HepG2 (cell line): Measurements from ENCODE around the gene SIAH1. TPM values are rescaled to one million over a fixed set of nuclear protein-coding genes. Genes with fewer than 3 reads are reported as not detected.

Experiments
- AGO1 ChIP-seq: fragments of 200-400 bp; formaldehyde crosslinking; IDR thresholded peaks from 2 replicates; pipeline ENCODE4 v1.6.1; 2017; ENCODE audit warnings: mild to moderate bottlenecking, low read depth, low read length, moderate library complexity; ENCODE audit not compliant: poor library complexity, severe bottlenecking
- FOXK2 ChIP-seq: fragments of 450-650 bp; IDR thresholded peaks from 2 replicates; pipeline ENCODE4 v1.6.1; 2016
- GLI4 ChIP-seq: sonication (generic); formaldehyde crosslinking; IDR thresholded peaks from 2 replicates; pipeline ENCODE4 v1.5.1; 2020; ENCODE audit warnings: missing genetic modification reagents, mild to moderate bottlenecking, moderate library complexity, borderline replicate concordance
- KDM5A ChIP-seq: fragments of 200-600 bp; sonication (generic); IDR thresholded peaks from 2 replicates; pipeline ENCODE4 v1.7.0; 2018; ENCODE audit warnings: antibody characterized with exemption, mild to moderate bottlenecking, low read length, borderline replicate concordance
- MED1 ChIP-seq: sonication (generic); formaldehyde crosslinking; IDR thresholded peaks from 2 replicates; pipeline ENCODE4 v1.4.0; 2020; ENCODE audit warnings: missing genetic modification reagents
- POGK ChIP-seq: sonication (generic); formaldehyde crosslinking; conservative IDR thresholded peaks from 2 replicates; pipeline ENCODE4 v1.8.0; 2022; ENCODE audit warnings: mild to moderate bottlenecking, moderate library complexity, missing genetic modification reagents
- RAD51 ChIP-seq: fragments of 450-650 bp; IDR thresholded peaks from 2 replicates; pipeline ENCODE4 v1.6.1; 2016; ENCODE audit warnings: borderline replicate concordance
- RBM39 ChIP-seq: fragments of 200-400 bp; formaldehyde crosslinking; IDR thresholded peaks from one replicate; pipeline ENCODE4 v1.6.1; 2018; ENCODE audit warnings: antibody characterized with exemption, mild to moderate bottlenecking, low read depth, low read length; ENCODE audit not compliant: poor library complexity, severe bottlenecking
- SOX6 ChIP-seq, 2 experiments: fragments of 450-650 bp in 1 of 2; sonication (generic) in 1 of 2; formaldehyde crosslinking in 1 of 2; IDR thresholded peaks; 2 replicates each; pipeline versions ENCODE4 v1.4.0 to v1.6.1; 2017 to 2020; ENCODE audit warnings: antibody characterized with exemption in 1 of 2, mild to moderate bottlenecking in 1 of 2, missing genetic modification reagents in 1 of 2
- TBX3 ChIP-seq: fragments of 450-650 bp; IDR thresholded peaks from 2 replicates; pipeline ENCODE4 v1.6.1; 2017; ENCODE audit warnings: antibody characterized with exemption, mild to moderate bottlenecking, inconsistent platforms, borderline replicate concordance
- ZNF225 ChIP-seq: sonication (generic); formaldehyde crosslinking; IDR thresholded peaks from 2 replicates; pipeline ENCODE4 v1.4.0; 2020; ENCODE audit warnings: mild to moderate bottlenecking, missing genetic modification reagents
- ZNF431 ChIP-seq: sonication (generic); formaldehyde crosslinking; IDR thresholded peaks from 2 replicates; pipeline ENCODE4 v1.9.0; 2022; ENCODE audit warnings: missing genetic modification reagents, low read depth, mild to moderate bottlenecking, borderline replicate concordance
- ZNF550 ChIP-seq: sonication (generic); formaldehyde crosslinking; IDR thresholded peaks from 2 replicates; pipeline ENCODE4 v1.4.0; 2020; ENCODE audit warnings: mild to moderate bottlenecking, missing genetic modification reagents, borderline replicate concordance
- ZNF746 ChIP-seq: sonication (generic); formaldehyde crosslinking; IDR thresholded peaks from 2 replicates; pipeline ENCODE4 v1.8.0; 2022; ENCODE audit warnings: mild to moderate bottlenecking, missing genetic modification reagents
- ZNF772 ChIP-seq: sonication (generic); formaldehyde crosslinking; IDR thresholded peaks from 2 replicates; pipeline ENCODE4 v1.5.0; 2020; ENCODE audit warnings: mild to moderate bottlenecking, missing genetic modification reagents
- ZNF777 ChIP-seq: sonication (generic); formaldehyde crosslinking; IDR thresholded peaks from 2 replicates; pipeline ENCODE4 v1.4.0; 2020; ENCODE audit warnings: missing genetic modification reagents
- ZNF879 ChIP-seq: sonication (generic); formaldehyde crosslinking; IDR thresholded peaks from 2 replicates; pipeline ENCODE4 v1.8.1; 2023; ENCODE audit warnings: missing genetic modification reagents
- polyA plus RNA-seq, 8 experiments: library from polyadenylated mRNA; depleted of rRNA in 3 of 8; stranded (reverse) in 7 of 8; unstranded in 1 of 8; fragments of >200 nt; fragmentation: Illumina TruSeq in 4 of 8; extraction: Trizol in 4 of 8; gene quantifications; 2 replicates each; pipeline versions ENCODE4 v1.2.1 to v1.2.3, GENCODE V29; 2011 to 2016; ENCODE audit warnings: low read depth in 4 of 8, missing spikeins in 1 of 8, mixed read lengths in 1 of 8; ENCODE audit not compliant: insufficient read depth in 1 of 8
- total RNA-seq, 5 experiments: library from RNA; depleted of rRNA; stranded (reverse); fragments of >200 nt; fragmentation: Illumina TruSeq; extraction: Trizol; gene quantifications; 2 replicates each; pipeline ENCODE4 v1.2.3, GENCODE V29; 2016; ENCODE audit warnings: low read depth in 1 of 5
- TF ChIP-seq, protein P1 (sequence below): sonication (generic); formaldehyde crosslinking; IDR thresholded peaks from 2 replicates; pipeline ENCODE4 v1.5.0; 2020; ENCODE audit warnings: missing genetic modification reagents
- TF ChIP-seq, protein P2 (sequence below): sonication (generic); formaldehyde crosslinking; IDR thresholded peaks from 2 replicates; pipeline ENCODE4 v1.5.0; 2020; ENCODE audit warnings: missing genetic modification reagents
- TF ChIP-seq, protein P3 (sequence below): sonication (generic); formaldehyde crosslinking; IDR thresholded peaks from 2 replicates; pipeline ENCODE4 v1.8.0; 2022; ENCODE audit warnings: mild to moderate bottlenecking, missing genetic modification reagents, moderate library complexity

The SIAH1 gene
- total and polyA plus RNA-seq, 2 of the 13 experiments (the other 11 are each of a cell fraction or from before 2014, with no cell fraction given): 16.0 to 28.6 TPM

DNA sequence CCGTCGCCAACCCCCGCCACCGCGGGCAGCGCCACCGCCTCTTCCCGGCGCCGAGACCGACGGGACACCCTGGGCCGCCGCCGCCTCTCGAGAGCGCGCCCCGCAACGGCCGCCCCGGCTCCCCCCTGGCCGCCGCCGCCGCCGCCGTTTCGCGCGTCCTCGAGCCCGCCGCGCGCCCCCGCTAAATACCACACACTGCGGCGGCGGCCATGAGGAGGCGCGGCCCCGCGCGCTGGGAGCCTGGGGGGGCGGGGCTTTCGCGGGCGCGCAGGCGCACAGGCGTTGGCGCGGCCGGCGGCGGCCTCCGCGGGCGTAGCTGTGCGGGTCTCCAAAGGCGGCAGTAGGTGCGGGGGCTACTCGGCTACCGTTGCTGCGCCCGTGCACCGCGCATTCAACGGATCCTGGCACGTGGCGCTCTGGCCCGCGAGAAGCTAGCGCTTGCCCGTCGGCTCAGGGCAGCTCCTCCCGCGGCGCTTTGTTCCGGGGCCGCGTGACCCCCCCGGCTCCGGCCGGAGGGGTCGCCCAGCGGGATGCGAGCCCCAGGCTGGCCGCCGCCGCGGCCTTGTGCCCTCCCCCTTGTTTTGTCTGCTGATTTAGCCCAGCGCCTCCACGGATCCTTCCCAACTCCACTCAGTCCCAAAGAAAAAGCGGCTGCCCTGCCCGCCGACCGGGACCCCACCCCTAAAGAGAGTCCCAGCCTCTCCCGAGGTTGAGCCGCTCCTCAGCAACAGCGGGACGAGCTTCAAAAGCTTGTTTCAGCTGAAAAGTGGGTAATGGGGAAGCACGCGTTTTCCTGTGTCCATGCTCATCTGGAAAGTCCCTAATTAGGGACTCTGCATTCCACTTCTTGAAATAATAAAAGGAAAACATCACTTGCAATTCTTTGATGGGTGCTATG lies at the start of gene SIAH1 (continued):
- peak; percentile 87 for TF ChIP-seq POGK (CRISPR knock-in tag)
- TF ChIP-seq ZNF746 (CRISPR knock-in tag): peak; percentile 74; the same call in 1 of the 2 replicates
- no peak for TF ChIP-seq RAD51
- TF ChIP-seq SOX6 (IDR thresholded peaks at IDR 0.05): no peak
- TF ChIP-seq SOX6 (CRISPR knock-in tag; IDR thresholded peaks at IDR 0.05): peak; percentile 64; the same call in 1 of the 2 replicates
- no peak for TF ChIP-seq TBX3
- TF ChIP-seq, protein P1, sequence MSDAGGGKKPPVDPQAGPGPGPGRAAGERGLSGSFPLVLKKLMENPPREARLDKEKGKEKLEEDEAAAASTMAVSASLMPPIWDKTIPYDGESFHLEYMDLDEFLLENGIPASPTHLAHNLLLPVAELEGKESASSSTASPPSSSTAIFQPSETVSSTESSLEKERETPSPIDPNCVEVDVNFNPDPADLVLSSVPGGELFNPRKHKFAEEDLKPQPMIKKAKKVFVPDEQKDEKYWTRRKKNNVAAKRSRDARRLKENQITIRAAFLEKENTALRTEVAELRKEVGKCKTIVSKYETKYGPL (CRISPR knock-in tag): no peak
- TF ChIP-seq ZNF879 (CRISPR knock-in tag): peak; percentile 87; the same call in 1 of the 2 replicates
- peak; percentile 71; the same call in 1 of the 2 replicates for TF ChIP-seq ZNF431
- TF ChIP-seq, protein P2, sequence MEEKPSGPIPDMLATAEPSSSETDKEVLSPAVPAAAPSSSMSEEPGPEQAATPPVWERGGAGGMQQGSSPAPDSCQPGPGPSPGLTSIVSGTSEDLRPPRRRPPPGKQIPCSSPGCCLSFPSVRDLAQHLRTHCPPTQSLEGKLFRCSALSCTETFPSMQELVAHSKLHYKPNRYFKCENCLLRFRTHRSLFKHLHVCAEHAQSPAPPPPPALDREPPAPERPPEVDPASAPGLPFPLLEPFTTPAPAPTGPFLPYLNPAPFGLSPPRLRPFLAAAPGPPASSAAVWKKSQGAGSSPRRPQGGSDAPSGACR: peak; percentile 86; the same call in 1 of the 2 replicates
- TF ChIP-seq MED1 (CRISPR knock-in tag): peak; percentile 59
- peak; percentile 44; the same call in 1 of the 2 replicates for TF ChIP-seq ZNF777 (CRISPR knock-in tag)
- no peak; the same call in 1 of the 2 replicates for TF ChIP-seq ZNF225 (CRISPR knock-in tag)
- TF ChIP-seq AGO1: peak; percentile 82
- TF ChIP-seq GLI4 (CRISPR knock-in tag): no peak; the same call in 1 of the 2 replicates
- TF ChIP-seq ZNF772 (CRISPR knock-in tag): peak; percentile 50
- TF ChIP-seq, protein P3, sequence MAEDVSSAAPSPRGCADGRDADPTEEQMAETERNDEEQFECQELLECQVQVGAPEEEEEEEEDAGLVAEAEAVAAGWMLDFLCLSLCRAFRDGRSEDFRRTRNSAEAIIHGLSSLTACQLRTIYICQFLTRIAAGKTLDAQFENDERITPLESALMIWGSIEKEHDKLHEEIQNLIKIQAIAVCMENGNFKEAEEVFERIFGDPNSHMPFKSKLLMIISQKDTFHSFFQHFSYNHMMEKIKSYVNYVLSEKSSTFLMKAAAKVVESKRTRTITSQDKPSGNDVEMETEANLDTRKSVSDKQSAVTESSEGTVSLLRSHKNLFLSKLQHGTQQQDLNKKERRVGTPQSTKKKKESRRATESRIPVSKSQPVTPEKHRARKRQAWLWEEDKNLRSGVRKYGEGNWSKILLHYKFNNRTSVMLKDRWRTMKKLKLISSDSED (CRISPR knock-in tag): no peak
- TF ChIP-seq ZNF550 (CRISPR knock-in tag): no peak
- no peak for TF ChIP-seq KDM5A
- peak; percentile 54 for TF ChIP-seq RBM39
- no peak for TF ChIP-seq FOXK2
